Stimulated activated CD8-positive, alpha-beta memory T cell treated with anti-CD3 and anti-CD28 coated beads, Interleukin-12 subunit alpha, Interleukin-12 subunit beta, amount 100 ng/mL, for 4 hours (primary cell): Measurements from ENCODE around the gene PANK2.
"Not testable (repeated sequence)": the region's sequence is repeated elsewhere in the genome, so short reads cannot be mapped to it uniquely, and the experiment has no call there.

Source experiments
- DNase-seq: peaks from one replicate; pipeline ENCODE4 v3.0.0-alpha.2; 2020; ENCODE audit warnings: low read depth

Gene PANK2

DNA sequence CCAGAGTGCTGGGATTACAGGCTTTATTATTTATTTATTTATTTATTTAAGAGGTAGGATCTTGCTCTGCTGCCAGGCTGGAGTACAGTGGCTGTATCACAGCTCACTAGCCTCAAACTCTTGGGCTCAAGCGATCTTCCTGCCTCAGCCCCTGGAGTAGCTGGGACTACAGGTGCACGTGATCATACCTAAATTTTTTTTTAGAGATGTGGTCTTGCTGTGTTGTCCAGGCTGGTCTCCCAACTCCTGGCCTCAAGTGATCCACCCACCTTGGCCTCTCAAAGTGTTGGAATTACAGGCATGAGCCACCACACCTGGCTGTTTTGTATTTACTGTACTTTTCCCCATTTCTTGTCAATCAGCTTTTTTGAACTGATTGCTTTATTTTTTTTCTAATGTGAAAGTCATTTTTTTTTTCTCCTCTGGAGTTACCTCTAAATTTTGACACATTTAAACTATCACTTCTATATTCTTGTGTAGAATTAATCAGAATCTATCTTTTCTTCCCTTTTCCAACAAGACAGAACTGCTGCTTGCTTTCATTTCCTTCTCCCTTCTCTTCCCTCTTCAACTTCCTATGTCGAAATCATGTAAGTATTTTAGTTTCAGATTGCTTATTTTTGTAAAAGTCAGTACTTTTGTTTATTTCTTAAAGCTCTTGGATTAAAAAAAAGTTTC is 12.0 kb downstream of the PANK2 start:
- DNase-seq: no peak

DNA sequence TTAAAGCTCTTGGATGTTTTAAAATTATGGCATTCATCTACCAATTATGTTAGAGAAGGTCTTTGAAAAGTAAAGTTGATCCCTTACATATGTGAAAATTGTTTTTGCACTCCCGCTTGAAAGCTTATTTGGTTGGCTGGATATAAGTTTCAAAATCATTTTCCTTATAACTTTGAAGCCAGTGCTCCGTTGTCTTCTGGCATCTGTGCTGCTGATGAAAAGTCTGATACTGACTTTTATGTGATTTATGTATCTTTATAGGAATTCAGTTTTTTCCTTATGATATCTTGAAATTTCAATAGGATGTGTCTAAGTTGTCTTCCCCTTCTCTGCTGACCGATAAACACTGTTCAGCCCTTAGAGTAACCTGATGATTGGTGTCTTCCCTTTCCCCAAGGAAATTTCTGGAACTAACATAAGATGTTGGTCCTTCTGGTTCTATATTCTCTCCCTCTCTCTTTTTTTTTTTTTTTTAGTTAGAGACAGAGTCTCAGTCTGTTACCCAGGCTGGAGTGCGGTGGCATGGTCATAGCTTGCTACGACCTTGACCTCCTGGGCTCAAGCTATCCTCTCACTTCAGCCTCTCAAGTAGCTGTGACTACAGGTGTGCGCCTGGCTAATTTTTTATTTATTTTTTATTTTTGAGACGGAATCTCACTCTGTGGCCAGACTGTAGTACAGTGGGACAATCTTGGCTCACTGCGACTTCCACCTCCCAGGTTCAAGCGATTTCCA is 12.7 kb downstream of the PANK2 start:
- no peak for DNase-seq

- no peak for DNase-seq
Measured at GRCh38 chr20:3902446-3902845, 13.3 kb downstream of the PANK2 start.

DNA sequence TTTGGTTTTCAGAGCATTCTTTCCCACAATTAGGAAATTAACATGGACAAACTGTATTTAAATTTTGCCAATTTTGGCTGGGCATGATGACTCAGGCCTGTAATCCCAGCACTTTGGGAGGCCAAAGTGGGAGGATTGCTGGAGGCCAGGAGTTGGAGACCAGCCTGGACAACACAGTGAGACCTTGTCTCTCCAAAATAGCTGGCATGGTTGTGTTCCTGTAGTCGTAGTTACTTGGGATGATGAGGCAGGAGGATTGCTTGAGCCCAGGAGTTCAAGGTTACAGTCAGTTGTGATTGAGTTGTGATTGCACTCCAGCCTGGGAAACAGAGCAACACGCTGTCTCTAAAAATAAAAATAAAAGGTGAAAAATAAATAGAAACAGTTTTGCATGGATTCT is 15.0 kb downstream of the PANK2 start:
- no peak for DNase-seq

DNA sequence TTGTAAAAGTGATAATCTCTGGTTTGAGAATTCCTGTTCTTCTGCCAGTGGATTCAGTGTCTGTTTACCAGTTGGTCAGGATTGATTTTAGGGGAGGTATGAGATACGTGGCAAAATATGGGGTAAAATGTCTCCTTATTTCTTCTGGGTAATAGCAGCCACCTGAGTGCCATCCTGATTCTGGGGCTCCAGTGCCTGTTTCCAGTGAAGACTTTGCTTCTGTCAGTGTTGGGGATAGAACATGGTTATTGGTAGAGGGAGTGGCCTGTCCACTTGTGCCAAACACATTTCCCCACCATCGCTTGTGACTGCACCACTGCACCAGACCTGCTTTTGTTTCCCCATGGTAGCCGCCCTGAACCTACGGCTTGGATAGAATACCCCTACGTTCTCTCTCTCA is 15.7 kb downstream of the PANK2 start:
- no peak for DNase-seq

GRCh38 chr20:3906744-3907721 is 17.8 kb downstream of the PANK2 start:
- DNase-seq: not testable (repeated sequence)

- DNase-seq: no peak
Measured at GRCh38 chr20:3908667-3909066, 19.5 kb downstream of the PANK2 start.

DNA sequence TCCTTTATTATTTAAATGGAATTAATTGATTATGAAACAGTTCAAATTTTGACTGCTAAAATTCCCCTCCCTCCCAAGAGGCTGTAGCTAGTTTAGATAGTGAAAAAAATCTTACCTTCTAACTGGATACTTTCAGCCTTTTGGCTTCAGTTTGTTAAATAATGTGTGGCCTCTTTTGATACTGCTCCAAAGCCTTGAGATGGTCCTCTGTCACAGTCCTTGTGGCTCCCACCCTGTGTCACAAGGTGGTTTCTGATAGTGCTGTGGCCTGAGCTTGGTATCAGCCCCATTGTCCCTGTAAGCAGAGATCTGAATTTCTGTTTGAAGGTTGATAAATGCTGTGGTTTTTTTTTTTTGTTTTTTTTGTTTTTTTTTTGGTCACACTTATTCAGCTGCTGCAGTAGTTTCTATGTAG is 20.8 kb downstream of the PANK2 start:
- no peak for DNase-seq

DNA sequence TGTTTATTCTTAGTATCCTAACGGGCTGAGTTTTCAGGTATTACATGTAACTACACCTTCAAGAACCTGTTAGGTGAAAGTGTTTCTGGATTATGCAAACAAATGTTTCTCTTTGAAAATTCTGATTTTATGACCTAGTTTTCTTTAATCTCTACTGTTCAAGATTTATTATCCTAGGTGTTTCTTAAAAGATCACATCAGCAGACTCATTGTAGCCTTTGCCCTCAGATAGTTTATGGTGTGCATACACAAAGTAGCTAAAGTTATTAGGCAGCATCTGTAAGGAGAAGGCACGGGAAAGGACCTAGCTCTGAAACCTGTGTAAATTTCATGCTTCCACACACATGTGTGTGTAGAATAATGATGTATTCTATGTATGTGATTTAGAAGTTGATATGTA is 21.7 kb downstream of the PANK2 start:
- no peak for DNase-seq

DNA sequence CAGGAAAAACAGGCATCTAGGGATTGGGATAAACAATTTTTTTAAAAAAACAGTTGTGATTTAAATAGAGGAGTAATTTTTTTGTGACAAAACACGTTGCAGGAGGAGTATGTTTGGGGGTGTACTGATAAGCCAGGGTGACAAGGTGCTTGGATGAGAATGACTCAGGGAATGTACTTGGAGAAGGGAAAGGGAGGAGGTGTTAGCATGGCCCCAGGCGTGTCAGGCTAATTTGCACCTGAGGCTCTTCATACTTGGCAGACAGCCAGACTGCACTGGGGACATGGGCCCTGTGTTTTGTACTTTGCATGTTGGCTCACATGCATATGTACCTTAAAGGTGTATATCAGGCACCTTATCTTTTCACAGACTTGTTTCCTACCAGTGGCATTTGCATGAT is 22.8 kb downstream of the PANK2 start:
- DNase-seq: no peak

DNA sequence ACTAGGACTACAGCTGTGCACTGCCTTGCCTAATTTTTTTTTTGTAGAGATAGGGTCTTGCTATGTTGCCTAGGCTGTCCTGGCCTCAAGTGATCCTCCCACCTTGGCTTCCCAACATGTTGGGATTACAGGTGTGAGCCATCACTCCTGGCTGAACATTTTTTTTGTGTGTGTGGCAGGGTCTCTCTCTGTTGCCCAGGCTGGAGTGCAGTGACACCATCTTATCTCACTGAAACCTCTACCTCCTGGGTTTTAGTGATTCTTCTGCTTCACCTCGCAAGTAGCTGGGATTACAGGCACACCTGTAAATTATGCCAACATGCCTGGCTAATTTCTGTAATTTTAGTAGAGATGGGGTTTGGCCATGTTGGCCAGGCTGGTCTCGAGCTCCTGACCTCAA is 25.3 kb downstream of the PANK2 start:
- DNase-seq: no peak

DNA sequence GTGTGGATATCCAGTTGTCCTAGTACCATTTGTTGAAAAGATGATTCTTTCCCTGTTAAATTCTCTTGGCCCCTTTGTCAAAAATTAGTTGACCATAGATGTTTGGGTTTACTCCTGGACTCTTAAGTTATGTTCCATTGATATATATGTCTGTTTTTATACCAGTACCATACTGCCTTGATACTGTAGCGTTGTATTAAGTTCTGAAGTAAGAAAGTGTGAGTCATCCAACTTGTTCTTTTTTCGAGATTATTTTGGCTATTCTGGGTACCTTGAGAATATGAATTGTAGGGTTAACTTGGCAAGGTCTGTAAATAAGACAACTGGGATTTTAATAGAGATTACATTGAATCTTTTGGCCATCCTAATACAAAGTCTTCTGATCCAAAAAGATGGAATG is 26.5 kb downstream of the PANK2 start:
- no peak for DNase-seq

DNA sequence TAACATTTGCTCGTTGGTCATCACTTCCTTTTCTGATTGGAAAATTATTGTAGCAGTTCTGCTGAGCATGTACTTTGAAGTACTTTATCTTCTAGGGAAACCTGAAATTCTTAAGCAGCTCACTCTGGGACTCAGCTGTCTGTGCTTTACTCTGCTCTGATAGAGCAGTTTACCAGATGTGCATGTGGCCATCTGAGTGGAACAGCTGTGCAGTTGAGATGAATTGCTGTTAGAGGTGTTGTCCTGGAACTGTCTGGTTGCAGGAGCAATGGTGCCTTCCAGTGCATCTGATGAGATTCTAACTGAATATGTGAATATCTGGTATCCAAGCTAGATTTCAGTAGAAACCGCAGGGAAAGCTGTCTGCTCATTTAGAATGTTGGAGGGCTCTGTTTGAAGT is 27.2 kb downstream of the PANK2 start:
- DNase-seq: no peak

DNA sequence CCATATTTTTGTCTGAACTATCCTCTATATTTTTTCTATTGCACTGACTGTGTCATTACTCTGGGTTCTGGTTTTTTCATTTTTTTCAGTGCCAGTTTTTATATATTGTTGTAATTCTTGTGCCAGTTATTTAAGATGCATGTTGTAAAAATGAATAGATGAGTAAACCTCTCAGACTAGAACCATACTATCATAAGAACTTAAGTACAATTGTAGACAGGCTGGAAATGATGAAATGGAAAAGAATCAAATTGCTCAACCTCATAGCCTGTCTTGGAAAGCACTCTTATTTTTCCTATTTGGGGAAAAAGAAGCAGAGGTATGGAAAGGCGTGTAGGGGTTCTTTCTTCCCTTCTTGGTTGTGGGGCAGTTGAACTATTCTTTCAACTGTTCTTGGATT is 30.2 kb downstream of the PANK2 start:
- DNase-seq: no peak

GRCh38 chr20:3922223-3922982 is 33.2 kb downstream of the PANK2 start:
- DNase-seq: no peak

- DNase-seq: no peak
Measured at GRCh38 chr20:3922983-3923339, 33.8 kb downstream of the PANK2 start.

GRCh38 chr20:3923818-3924217 is 34.6 kb downstream of the PANK2 start:
- DNase-seq: no peak

- DNase-seq: no peak
Measured at GRCh38 chr20:3924304-3925112, 35.3 kb downstream of the PANK2 start.

GRCh38 chr20:3925113-3925695 is 36.0 kb downstream of the PANK2 start:
- no peak for DNase-seq

DNA sequence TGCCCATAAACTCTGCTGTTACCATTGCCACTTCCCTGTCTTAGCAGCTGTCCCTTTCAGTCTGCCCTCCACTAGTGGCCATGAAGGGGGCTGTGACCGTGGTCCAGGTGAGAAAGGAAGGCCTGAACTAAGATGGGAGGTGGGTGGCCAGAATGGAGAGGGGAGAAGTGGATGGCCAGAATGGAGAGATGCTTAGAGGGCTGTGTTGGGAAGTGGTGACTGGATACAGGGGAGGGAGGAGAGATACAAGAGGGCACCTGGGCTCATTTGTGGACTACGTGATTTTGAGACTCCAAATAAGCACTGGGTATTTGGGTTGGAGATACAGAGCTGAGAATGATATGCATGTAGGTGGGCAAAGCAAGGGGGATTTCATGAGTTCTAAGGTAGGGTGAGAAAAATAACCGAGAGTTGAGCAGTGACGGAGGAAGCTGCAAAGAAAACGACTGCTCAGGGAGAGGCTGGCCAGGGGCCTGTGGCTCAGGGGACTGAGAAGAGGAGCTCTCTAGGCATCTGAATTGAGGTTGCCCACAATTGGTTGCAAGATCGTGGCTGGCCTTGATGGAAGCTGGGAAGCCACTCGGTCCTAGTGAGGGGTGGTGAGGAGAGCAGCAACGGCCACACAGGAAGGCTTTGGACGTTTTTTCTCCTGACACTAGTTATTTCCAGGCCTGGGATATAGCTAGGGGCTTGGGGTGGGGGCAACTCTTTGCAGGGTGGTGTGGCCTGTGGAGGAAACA is 36.9 kb downstream of the PANK2 start:
- no peak for DNase-seq
